Measurements from ENCODE around the gene MIEF1. TPM values are rescaled to one million over a fixed set of nuclear protein-coding genes. Genes with fewer than 3 reads are reported as not detected.
A peak's percentile ranks its signal among the peaks of the same experiment; 100 is the strongest.

Gene MIEF1
- total RNA-seq, 2 donors from 2014 or later, result 16.9 to 22.7 TPM

DNA sequence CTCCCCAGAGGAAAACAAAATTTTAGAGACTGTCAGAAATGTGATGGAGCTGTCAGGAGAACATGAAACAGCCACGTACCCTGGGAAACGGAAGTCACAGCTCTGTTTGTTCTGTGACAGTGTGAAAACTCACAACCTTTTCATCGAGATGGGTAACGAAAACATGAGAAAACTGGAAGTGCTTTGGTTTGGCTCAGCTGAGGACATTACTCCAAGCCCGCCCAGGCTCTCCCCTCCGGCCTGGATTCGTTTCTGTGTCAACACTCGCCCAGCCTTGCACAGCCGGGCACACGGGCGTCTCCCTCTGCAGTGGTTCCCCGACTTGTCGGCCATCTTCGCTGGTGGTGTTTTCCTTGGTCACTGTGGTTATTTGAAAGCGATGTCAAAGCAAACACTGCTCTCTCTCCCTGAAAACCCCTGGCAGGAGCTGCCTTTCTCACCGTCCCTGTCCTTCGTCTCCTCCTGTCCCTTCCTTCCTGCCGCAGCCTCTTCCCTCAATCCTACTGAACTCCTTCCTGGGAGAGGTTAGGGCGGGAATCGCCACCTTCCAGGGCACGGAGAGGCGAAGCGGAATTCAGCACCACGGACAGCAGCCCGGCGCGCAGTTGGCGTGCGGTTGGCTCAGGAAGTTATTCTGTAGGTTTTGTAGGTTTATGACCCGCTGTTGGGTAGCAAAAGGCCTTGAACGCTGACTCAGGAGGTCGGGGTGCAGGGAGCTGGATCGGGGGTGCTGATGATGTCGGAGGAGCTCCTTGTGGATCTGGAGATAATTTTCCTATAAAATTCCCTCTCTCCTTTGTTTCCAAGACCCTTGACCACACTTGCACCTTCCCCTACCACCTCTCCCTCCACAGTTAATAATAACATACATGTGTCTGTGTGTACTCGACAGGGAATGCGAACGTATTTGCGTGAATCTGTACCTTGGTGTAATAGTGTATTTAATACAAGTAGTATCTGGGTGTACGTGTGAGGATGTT, 43.6 kb downstream of the MIEF1 start:
- peaks cover 5% of the 10 kb centered on the region for H3K36me3 Mint-ChIP-seq (ENCODE audit: low read depth)
- no peaks in the 10 kb centered on the region for H3K9me3 ChIP-seq (ENCODE audit: control insufficient read depth, low read length, poor library complexity, severe bottlenecking)
- H3K27ac Mint-ChIP-seq, result no peak overlapping the region
- DNase-seq (peak; percentile 55 to 56 (median 55)), ATAC-seq (peak; percentile 68)
- H3K4me1 Mint-ChIP-seq, result peaks cover 4% of the 10 kb centered on the region
- H3K4me3 Mint-ChIP-seq, result peak overlapping the region; percentile 1
- H3K27me3 Mint-ChIP-seq, result peaks cover 46% of the 10 kb centered on the region

DNA sequence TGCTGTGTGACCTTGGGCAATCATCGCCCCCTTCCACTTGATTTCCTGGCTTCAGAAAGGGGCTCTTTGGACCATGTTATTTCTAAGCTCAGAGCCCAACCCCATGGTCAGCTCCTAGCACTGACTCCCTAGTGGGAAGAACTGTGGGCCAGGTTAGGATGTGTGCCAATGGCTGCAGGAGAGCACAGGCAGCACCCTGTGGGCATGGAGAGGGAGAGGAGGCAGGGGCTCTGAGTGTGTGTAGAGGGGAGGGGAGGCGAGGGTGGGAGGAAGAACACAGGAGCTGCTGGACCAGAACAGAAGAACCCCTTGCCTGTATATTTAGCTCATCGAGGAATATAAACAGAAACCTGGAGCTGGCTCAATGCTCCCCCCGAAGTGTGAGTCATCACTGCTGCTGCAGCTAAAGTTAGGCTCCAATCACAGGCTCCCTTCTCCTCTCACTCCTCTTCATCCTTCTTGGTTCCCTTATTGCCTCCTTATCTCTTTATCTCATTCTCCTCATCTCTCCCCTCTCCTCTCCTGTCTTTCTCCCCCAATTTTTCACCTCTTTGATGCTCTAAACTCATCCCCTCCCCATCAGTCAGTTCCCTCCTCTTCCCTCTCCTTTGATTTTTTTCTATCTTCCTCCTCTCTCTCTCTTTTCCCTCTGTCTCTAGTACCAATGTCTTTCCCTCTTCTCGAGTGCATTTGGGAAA, 44.9 kb downstream of the MIEF1 start:
- H3K4me1 Mint-ChIP-seq, result peaks cover 6% of the 10 kb centered on the region
- peaks cover 8% of the 10 kb centered on the region for H3K36me3 Mint-ChIP-seq (ENCODE audit: low read depth)
- no peak overlapping the region for H3K4me3 Mint-ChIP-seq
- ATAC-seq, result no peak
- DNase-seq, result no peak
- peaks cover 58% of the 10 kb centered on the region for H3K27me3 Mint-ChIP-seq
- H3K27ac Mint-ChIP-seq, result no peak overlapping the region
- no peaks in the 10 kb centered on the region for H3K9me3 ChIP-seq (ENCODE audit: control insufficient read depth, low read length, poor library complexity, severe bottlenecking)

DNA sequence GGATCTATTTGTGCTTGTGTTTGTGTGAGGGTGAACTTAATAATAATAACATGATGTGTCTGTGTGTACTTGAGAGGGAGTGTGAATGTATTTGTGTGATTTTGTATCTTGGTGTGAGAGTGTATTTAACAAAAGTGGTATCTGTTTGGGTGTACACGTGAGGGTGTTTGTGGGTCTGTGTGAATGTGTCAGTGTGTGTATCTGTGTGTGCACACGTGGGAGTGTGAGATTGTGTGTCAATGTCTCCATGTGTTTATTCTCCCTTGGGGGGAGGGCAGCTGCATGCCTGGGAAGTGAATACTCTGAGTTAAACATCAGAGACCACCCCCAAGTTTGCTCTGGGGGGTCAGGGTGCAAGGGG, 45.5 kb downstream of the MIEF1 start:
- H3K27me3 Mint-ChIP-seq, result peaks cover 58% of the 10 kb centered on the region
- no peaks in the 10 kb centered on the region for H3K9me3 ChIP-seq (ENCODE audit: control insufficient read depth, low read length, poor library complexity, severe bottlenecking)
- DNase-seq (no peak), ATAC-seq (no peak)
- no peak overlapping the region for H3K27ac Mint-ChIP-seq
- no peak overlapping the region for H3K4me3 Mint-ChIP-seq
- H3K4me1 Mint-ChIP-seq, result peaks cover 7% of the 10 kb centered on the region
- H3K36me3 Mint-ChIP-seq (ENCODE audit: low read depth), result peaks cover 8% of the 10 kb centered on the region

DNA sequence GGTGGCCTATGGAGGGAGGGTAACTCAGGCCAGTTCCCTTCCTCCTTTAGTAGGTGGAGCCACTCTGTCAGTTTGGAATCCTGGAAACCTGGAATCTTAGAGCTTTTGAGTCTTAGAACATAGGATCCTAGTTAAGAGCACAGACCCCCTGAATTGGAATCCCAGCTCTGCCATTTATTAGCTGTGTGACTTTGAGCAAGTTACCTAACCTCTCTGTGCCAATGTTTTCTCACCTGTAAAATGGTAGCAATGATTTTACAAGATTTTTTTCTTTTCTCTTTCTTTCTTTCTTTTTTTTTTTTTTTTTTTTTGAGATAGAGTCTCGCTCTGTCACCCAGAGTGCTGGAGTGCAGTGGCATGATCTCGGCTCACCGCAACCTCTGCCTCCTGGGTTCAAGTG, 51.3 kb downstream of the MIEF1 start:
- peaks cover 11% of the 10 kb centered on the region for H3K4me1 Mint-ChIP-seq
- no peak overlapping the region for H3K27ac Mint-ChIP-seq
- H3K4me3 Mint-ChIP-seq, result no peak overlapping the region
- H3K36me3 Mint-ChIP-seq (ENCODE audit: low read depth), result peaks cover 8% of the 10 kb centered on the region
- ATAC-seq (no peak), DNase-seq (no peak)
- peaks cover 45% of the 10 kb centered on the region for H3K27me3 Mint-ChIP-seq
- no peaks in the 10 kb centered on the region for H3K9me3 ChIP-seq (ENCODE audit: control insufficient read depth, low read length, poor library complexity, severe bottlenecking)

DNA sequence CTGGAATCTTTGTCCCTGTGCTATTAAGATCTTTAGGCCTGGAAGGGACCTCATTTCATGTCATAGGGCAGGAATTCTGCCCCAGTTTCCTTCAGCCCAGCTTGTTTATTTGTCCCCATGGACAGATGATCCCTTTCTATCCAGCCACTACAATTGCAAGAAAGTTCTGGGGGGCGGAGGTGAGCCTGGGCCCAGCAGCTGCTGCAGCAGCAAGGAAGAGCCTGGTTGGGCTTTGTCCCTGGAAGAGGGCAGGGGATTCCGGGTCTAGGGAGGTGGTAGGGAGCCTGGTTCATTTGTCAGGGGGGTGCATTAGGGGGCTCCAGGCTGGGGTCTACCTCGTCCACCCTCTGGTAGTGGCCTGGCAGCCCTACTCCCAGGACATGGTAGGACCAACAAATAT, 52.1 kb downstream of the MIEF1 start:
- no peak overlapping the region for H3K4me3 Mint-ChIP-seq
- H3K9me3 ChIP-seq (ENCODE audit: control insufficient read depth, low read length, poor library complexity, severe bottlenecking), result no peaks in the 10 kb centered on the region
- H3K36me3 Mint-ChIP-seq (ENCODE audit: low read depth), result peaks cover 8% of the 10 kb centered on the region
- peaks cover 49% of the 10 kb centered on the region for H3K27me3 Mint-ChIP-seq
- DNase-seq (no peak), ATAC-seq (no peak)
- H3K4me1 Mint-ChIP-seq, result peaks cover 14% of the 10 kb centered on the region
- no peak overlapping the region for H3K27ac Mint-ChIP-seq

DNA sequence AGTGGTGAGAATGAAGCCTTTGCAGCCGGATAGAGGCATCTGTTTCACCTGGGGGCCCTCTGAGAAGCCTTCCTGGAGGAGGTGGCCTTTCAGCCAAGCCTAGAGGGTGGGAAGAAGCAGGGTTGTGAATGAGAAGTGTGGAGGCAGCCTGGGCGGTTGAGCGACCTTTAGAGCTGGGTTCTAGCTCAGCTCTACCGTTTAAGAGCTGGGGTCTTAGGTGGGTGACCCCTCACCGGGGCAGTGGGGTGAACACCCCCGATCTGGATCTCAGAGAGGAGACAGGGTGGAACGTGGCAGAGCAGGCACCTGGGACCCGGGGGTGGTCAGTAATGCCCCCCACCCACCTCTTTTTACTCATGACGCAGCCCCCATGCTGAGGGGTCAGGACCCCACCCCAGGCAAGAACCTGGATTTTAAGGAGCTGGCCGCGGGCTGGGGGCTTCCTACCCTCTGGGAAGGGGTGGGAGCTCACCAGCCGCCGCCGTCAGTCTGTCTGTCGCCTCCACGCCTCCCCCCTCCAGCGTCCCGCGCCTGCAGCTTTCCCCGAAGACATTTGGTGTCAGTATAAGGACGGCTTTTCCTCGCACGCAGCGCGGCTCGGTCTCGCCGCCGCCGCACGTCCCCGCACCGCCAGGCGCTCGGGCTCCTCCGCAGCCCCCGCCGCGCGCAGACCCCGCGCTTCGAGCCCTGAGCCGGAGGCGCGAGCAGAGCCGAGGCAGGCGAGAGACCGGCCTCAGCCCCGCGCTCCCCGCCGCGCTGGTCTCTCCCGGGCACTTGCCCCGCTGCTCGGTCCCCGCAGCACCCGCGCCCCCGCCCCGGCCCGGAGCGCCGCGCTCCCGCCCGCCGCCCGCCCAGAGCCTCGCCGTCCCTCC, 55.1 kb downstream of the MIEF1 start:
- Mint-ChIP-seq H3K4me1 (peaks cover 18% of the 10 kb centered on the region), H3K27me3 (peaks cover 40% of the 10 kb centered on the region), H3K36me3 (ENCODE audit: low read depth) (peaks cover 5% of the 10 kb centered on the region), H3K4me3 (peak overlapping the region; percentile 85), H3K27ac (no peak overlapping the region)
- ATAC-seq (peak; percentile 85), DNase-seq (peak in 2 of 3 donors; percentile 18 to 23)
- H3K9me3 ChIP-seq (ENCODE audit: control insufficient read depth, low read length, poor library complexity, severe bottlenecking), result no peaks in the 10 kb centered on the region

DNA sequence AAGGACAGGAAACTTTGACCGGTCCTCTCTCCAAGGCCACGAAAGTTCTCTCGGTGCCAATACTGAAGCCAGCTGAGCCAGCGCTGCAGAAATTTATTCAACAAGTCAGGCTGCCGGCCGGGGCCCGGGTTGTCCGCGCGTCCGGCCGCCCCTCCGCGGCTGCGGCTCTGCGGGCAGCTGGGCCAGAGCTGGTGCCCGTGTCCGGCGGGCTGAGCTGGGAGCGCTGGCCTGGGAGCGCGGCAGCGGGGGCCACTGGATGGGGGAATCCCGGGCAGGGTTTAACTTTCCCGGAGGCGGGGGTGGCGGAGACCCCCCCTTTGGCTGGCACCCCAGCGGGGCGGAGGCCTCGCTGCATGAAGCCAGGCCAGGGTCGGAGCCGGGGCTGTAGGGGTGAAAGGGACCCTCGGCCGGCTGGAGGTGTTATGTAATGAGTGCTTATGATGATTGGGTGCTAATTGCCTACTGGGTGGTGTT, 56.2 kb downstream of the MIEF1 start:
- H3K9me3 ChIP-seq (ENCODE audit: control insufficient read depth, low read length, poor library complexity, severe bottlenecking), result no peaks in the 10 kb centered on the region
- Mint-ChIP-seq H3K4me1 (peaks cover 14% of the 10 kb centered on the region), H3K27ac (peak overlapping the region; percentile 32), H3K27me3 (peaks cover 34% of the 10 kb centered on the region), H3K36me3 (ENCODE audit: low read depth) (peaks cover 2% of the 10 kb centered on the region), H3K4me3 (peak overlapping the region; percentile 81)
- ATAC-seq (no peak), DNase-seq (no peak)

DNA sequence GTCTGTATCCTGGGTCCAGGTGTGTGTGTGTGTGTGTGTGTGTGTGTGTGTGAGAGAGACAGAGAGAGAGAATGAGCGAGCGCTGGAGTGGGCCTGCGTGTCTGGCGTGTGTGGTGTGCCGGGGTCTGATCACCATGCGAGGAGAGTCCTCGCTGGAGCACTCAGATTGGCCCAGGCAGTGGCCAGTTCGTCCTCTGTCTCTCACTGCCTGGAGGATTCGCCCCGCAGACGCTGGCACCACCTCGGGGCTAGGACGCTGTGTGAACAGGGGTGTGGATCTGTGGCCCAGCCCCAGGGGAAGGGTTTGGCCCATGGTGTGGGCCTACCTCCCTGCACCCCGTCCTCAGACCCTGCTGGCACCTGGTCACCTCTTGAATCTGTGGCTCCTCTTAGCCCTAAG, 56.9 kb downstream of the MIEF1 start:
- peak overlapping the region; percentile 81 for H3K4me3 Mint-ChIP-seq
- DNase-seq (no peak), ATAC-seq (no peak)
- peaks cover 2% of the 10 kb centered on the region for H3K36me3 Mint-ChIP-seq (ENCODE audit: low read depth)
- peaks cover 14% of the 10 kb centered on the region for H3K4me1 Mint-ChIP-seq
- peak overlapping the region; percentile 32 for H3K27ac Mint-ChIP-seq
- H3K27me3 Mint-ChIP-seq, result peaks cover 34% of the 10 kb centered on the region
- no peaks in the 10 kb centered on the region for H3K9me3 ChIP-seq (ENCODE audit: control insufficient read depth, low read length, poor library complexity, severe bottlenecking)

DNA sequence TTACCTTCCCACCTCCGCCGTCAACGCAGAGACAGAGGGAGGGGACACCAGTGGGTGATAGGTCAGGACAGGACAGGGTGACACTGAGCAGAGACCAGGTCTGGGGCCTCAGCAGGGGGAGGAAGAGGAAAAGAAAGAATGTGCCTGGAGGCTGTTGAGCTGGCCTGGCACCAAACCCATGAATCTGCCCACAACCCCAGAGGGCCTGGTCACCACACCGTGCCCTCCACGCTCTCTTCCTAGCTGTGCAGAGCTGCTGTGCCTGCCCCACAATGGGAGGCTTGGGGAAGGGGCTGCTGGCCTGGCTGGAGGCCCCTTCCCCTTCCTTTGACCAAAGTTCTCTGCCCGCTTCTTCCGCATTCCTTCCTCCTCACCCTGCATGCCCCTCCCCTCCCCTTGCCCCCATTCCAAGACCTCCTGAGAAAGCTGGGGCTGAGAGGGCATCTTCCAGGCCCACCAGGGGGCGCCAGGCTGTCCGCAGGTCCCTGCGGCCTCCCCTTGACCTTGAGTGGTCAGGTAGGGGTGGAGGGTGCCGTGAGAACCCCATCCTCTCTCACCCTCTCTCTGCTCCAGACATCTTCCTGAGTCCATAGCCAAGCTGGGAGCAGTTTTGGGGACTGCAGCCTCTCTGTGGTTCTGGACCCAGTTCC, 57.5 kb downstream of the MIEF1 start:
- Mint-ChIP-seq H3K27me3 (peaks cover 34% of the 10 kb centered on the region), H3K4me1 (peaks cover 14% of the 10 kb centered on the region), H3K36me3 (ENCODE audit: low read depth) (peaks cover 2% of the 10 kb centered on the region), H3K4me3 (peak overlapping the region; percentile 51), H3K27ac (no peak overlapping the region)
- H3K9me3 ChIP-seq (ENCODE audit: control insufficient read depth, low read length, poor library complexity, severe bottlenecking), result no peaks in the 10 kb centered on the region
- DNase-seq (no peak), ATAC-seq (no peak)

DNA sequence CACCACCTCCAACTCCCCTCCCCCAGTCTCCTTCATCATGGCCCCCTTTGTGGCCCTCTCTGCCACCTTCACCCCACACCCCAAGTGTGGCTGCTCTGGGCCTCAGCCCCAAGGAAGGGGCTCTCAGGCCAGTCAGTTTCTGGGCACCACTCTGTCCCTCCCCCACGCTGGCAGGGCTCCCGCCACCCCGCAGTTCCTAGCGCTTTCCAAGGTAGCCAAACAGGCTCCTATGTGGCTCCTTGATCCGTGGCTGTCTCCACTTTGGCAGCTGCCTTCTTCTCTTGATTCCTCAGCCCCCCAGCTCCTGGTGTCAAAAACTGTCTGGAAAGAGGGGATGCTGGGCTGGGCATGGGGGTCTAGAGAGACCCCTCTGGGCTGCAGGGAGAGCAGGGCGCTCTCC, 58.0 kb downstream of the MIEF1 start:
- Mint-ChIP-seq H3K4me1 (peaks cover 14% of the 10 kb centered on the region), H3K36me3 (ENCODE audit: low read depth) (peaks cover 2% of the 10 kb centered on the region), H3K27me3 (peaks cover 34% of the 10 kb centered on the region), H3K27ac (peak overlapping the region; percentile 67), H3K4me3 (peak overlapping the region; percentile 51)
- no peak for ATAC-seq
- H3K9me3 ChIP-seq (ENCODE audit: control insufficient read depth, low read length, poor library complexity, severe bottlenecking), result no peaks in the 10 kb centered on the region
- no peak for DNase-seq

DNA sequence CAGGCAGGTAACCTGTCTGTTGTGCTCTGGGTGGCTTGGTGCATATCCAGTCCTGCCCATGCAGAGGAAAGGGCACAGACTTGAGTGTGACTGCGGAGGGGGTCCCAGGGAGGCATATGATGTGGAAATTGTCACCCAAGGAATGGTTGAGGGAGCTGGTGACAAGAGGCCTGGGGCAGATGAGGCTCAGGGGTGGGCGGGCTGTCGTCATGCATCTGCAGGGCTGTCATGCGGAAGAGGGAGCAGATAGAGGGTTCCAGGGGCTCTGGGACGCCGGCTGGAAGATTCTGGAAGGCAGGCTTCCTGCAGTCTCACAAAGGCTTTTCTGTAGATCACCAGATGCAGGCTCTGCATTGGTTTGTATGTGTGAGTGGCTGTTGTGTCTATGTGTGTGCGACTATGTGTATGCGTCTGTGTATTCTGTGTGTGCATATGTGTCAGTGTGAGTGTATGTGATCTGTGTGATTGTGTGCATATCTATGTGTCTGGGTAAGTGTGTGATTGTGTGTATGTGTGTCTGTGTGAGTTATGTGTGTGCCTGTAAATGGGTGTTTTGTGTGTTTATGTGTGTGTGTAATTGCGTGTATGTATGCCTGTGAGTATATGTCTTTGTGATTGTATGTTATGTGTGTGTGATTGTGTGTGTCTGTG, 60.9 kb downstream of the MIEF1 start:
- H3K9me3 ChIP-seq (ENCODE audit: control insufficient read depth, low read length, poor library complexity, severe bottlenecking), result no peaks in the 10 kb centered on the region
- Mint-ChIP-seq H3K27ac (no peak overlapping the region), H3K27me3 (peaks cover 18% of the 10 kb centered on the region), H3K4me3 (no peak overlapping the region), H3K4me1 (peaks cover 19% of the 10 kb centered on the region), H3K36me3 (ENCODE audit: low read depth) (no peaks in the 10 kb centered on the region)
- DNase-seq (no peak), ATAC-seq (no peak)

Data from T-helper 17 cell (primary cell).